ENCODE results near the gene CYTH4.

Gene CYTH4

GRCh38 chr22:37342065-37342464, 59.8 kb downstream of the CYTH4 start:
- DNase-seq (ENCODE audit: extremely low read depth, low read depth), result no peak

DNA sequence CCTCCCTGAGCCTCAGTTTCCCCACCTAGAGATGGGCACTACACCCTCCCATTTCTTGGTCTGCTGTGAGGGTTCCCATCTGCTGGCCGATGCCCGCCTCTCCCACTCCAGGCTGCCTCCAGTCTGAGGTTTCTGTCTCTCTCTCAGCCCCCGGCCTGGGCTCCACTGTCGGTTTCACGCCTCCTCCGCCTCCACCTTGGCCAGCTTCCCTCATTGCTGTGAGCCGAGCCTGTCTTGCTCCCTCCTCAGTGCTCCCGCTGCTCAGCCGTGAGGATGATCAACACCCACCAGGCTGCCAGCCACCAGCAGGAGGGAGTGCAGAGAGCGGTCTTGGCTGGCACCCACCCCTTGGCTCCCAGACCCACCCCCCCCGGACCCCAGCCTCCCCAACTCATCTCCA, 61.0 kb downstream of the CYTH4 start:
- TF ChIP-seq CTCF (IDR thresholded peaks at IDR 0.05; ENCODE audit: low read depth, low read length), result no peak
- DNase-seq (ENCODE audit: extremely low read depth, low read depth), result no peak

More at GRCh38 chr22:37342065-37342464, 59.8 kb downstream of the CYTH4 start:
- no peak for TF ChIP-seq CTCF (IDR thresholded peaks at IDR 0.05; ENCODE audit: low read depth, low read length)

- no peak for DNase-seq (ENCODE audit: extremely low read depth, low read depth)
- no peak for TF ChIP-seq CTCF (IDR thresholded peaks at IDR 0.05; ENCODE audit: low read depth, low read length)
These were observed 61.8 kb downstream of the CYTH4 start for GRCh38 chr22:37343863-37344734.

GRCh38 chr22:37344735-37345449, 62.6 kb downstream of the CYTH4 start:
- no peak for DNase-seq (ENCODE audit: extremely low read depth, low read depth)
- no peak for TF ChIP-seq CTCF (IDR thresholded peaks at IDR 0.05; ENCODE audit: low read depth, low read length)

DNA sequence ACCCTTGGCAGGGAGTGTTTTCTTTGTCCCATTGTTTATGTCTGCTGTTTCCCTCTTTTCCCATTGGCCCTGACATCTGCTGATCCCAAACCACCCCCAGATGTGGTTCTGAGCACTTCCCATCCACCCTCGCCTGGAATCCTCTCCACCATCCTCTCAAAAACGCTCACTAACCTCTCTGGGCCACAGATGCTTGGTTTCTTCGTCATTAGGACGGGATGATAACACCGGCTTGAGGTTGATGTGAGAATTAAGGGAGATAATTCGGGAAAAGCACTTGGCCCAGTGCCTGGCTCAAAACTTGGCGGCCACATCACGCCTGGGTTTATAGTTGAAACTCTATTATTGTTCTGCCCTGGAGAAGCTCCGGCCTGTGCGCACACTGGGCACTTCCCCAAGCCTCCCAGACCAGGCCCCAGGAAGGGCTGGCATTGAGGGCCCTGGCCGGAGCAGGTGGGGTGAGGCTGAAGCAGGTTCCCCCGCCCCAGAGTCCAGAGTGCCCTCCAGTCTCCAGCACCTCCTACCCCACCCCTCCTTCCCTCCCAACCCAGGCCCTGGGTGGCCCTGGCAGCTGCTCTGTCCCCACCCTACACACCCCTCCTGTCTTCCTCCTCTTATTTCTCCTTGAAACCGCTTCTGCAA, 63.7 kb downstream of the CYTH4 start:
- no peak for TF ChIP-seq CTCF (IDR thresholded peaks at IDR 0.05; ENCODE audit: low read depth, low read length)
- peak; percentile 78 for DNase-seq (ENCODE audit: extremely low read depth, low read depth)

DNA sequence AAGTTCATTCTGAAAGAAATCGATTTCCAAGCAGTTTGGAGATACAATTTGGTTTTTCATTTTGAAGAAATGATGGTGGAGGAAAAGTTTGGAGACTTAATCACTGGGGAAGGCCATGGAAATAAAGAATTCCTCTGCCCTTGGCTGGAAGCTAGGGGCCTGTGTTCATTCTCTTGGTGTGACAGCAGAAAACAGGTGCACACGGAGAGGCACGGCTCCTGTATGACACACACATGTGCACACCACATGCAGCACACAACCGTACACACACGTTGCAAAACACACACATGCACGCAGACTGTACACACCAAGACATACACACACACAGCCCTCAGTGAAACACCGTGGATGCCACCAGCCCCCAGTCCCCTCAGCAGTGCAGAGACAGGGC, 64.2 kb downstream of the CYTH4 start:
- DNase-seq (ENCODE audit: extremely low read depth, low read depth), result no peak
- TF ChIP-seq CTCF (IDR thresholded peaks at IDR 0.05; ENCODE audit: low read depth, low read length), result no peak

Data from AG09319 (cell line).